HEK293 (cell line): Measurements from ENCODE around the gene RPP30.
A peak's percentile ranks its signal among the peaks of the same experiment; 100 is the strongest.

Experiments
- CTCF ChIA-PET: fragments of 350-600 bp; formaldehyde crosslinking; extraction: SDS; loops from one replicate; lab custom pipeline; 2021; ENCODE audit warnings: antibody characterized with exemption; lab: Yijun Ruan, JAX
- POLR2A ChIA-PET: fragments of 300-600 bp; formaldehyde crosslinking; extraction: SDS; loops from one replicate; lab custom pipeline; 2020; ENCODE audit warnings: antibody characterized with exemption, inconsistent platforms; lab: Yijun Ruan, JAX
- H3K27ac ChIP-seq: fragments of 200-500 bp; sonication (Bioruptor generic); 2 replicates; pipeline ENCODE4 v1.5.1; 2014; ENCODE audit warnings: low read depth, low read length, control low read depth, inconsistent platforms; ENCODE audit errors: extremely low read depth
- H3K36me3 ChIP-seq, 2 experiments: fragments of 200-500 bp in 1 of 2; sonication (Bioruptor generic) in 1 of 2; 1 replicate in 1 of 2; 2 replicates in 1 of 2; pipeline ENCODE4 v1.5.1; 2014 to 2017; ENCODE audit warnings: inconsistent platforms in 2 of 2, low read length in 2 of 2; ENCODE audit not compliant: control insufficient read depth in 2 of 2, insufficient read depth in 1 of 2
- H3K4me1 ChIP-seq: fragments of 200-500 bp; sonication (Bioruptor generic); 2 replicates; pipeline ENCODE4 v1.5.1; 2014; ENCODE audit warnings: mild to moderate bottlenecking, low read length, inconsistent platforms; ENCODE audit not compliant: control insufficient read depth, insufficient read depth
- H3K4me3 ChIP-seq: 2 replicates; pipeline ENCODE4 v1.5.1; 2011; ENCODE audit warnings: low read depth, mild to moderate bottlenecking, control low read depth, low read length, moderate library complexity
- H3K9me3 ChIP-seq: fragments of 200-500 bp; sonication (Bioruptor generic); 2 replicates; pipeline ENCODE4 v1.5.1; 2014; ENCODE audit warnings: low read depth, low read length, inconsistent platforms; ENCODE audit not compliant: control insufficient read depth, insufficient read depth
- GLI4 ChIP-seq: fragments of 450-650 bp; formaldehyde crosslinking; IDR thresholded peaks from 2 replicates; pipeline ENCODE4 v1.5.1; 2016; ENCODE audit warnings: missing biosample characterization, missing genetic modification characterization
- GLIS1 ChIP-seq: fragments of 450-650 bp; formaldehyde crosslinking; IDR thresholded peaks from 2 replicates; pipeline ENCODE4 v1.5.1; 2016; ENCODE audit warnings: missing biosample characterization, missing genetic modification characterization
- GLIS2 ChIP-seq: fragments of 450-650 bp; formaldehyde crosslinking; IDR thresholded peaks from 2 replicates; pipeline ENCODE4 v1.5.1; 2016; ENCODE audit warnings: missing biosample characterization, missing genetic modification characterization
- KLF16 ChIP-seq: fragments of 450-650 bp; formaldehyde crosslinking; IDR thresholded peaks from 2 replicates; pipeline ENCODE4 v1.5.1; 2017; ENCODE audit warnings: missing biosample characterization, missing genetic modification characterization
- MYNN ChIP-seq: fragments of 450-650 bp; formaldehyde crosslinking; IDR thresholded peaks from 2 replicates; pipeline ENCODE4 v1.5.1; 2016; ENCODE audit warnings: missing biosample characterization, missing genetic modification characterization, borderline replicate concordance
- RBAK ChIP-seq: fragments of 450-650 bp; formaldehyde crosslinking; IDR thresholded peaks from 2 replicates; pipeline ENCODE4 v1.5.1; 2016; ENCODE audit warnings: missing biosample characterization, missing genetic modification characterization
- REPIN1 ChIP-seq: fragments of 450-650 bp; formaldehyde crosslinking; IDR thresholded peaks from 2 replicates; pipeline ENCODE4 v1.5.1; 2017; ENCODE audit warnings: missing biosample characterization, missing genetic modification characterization, low read depth
- ZBTB8A ChIP-seq: fragments of 450-650 bp; formaldehyde crosslinking; IDR thresholded peaks from 2 replicates; pipeline ENCODE4 v1.5.1; 2016; ENCODE audit warnings: missing biosample characterization, missing genetic modification characterization
- ZNF132 ChIP-seq: fragments of 450-650 bp; formaldehyde crosslinking; IDR thresholded peaks from 2 replicates; pipeline ENCODE4 v1.5.1; 2017; ENCODE audit warnings: missing biosample characterization, missing genetic modification characterization, borderline replicate concordance
- ZNF354C ChIP-seq: fragments of 450-650 bp; formaldehyde crosslinking; IDR thresholded peaks from 2 replicates; pipeline ENCODE4 v1.5.1; 2016; ENCODE audit warnings: missing biosample characterization, missing genetic modification characterization, low read depth, borderline replicate concordance
- ZNF433 ChIP-seq: fragments of 450-650 bp; formaldehyde crosslinking; IDR thresholded peaks from 2 replicates; pipeline ENCODE4 v1.5.1; 2016; ENCODE audit warnings: missing biosample characterization, missing genetic modification characterization, low read depth
- ZNF521 ChIP-seq: fragments of 450-650 bp; formaldehyde crosslinking; IDR thresholded peaks from 2 replicates; pipeline ENCODE4 v1.5.1; 2017; ENCODE audit warnings: missing biosample characterization, mild to moderate bottlenecking, missing genetic modification characterization
- ZNF626 ChIP-seq: fragments of 450-650 bp; sonication (Bioruptor Pico); formaldehyde crosslinking; IDR thresholded peaks from 2 replicates; pipeline ENCODE4 v1.5.1; 2018; ENCODE audit warnings: missing biosample characterization, missing genetic modification characterization, inconsistent platforms
- ZNF658 ChIP-seq: fragments of 450-650 bp; formaldehyde crosslinking; IDR thresholded peaks from 2 replicates; pipeline ENCODE4; 2016; ENCODE audit warnings: missing biosample characterization, missing genetic modification characterization
- ZNF677 ChIP-seq: fragments of 450-650 bp; IDR thresholded peaks from 2 replicates; pipeline ENCODE4 v1.5.0; 2018; ENCODE audit warnings: missing biosample characterization, mild to moderate bottlenecking, missing genetic modification characterization, moderate library complexity
- ZNF830 ChIP-seq: fragments of 450-650 bp; IDR thresholded peaks from 2 replicates; pipeline ENCODE4 v1.5.0; 2018; ENCODE audit warnings: missing biosample characterization, missing genetic modification characterization, low read depth, mild to moderate bottlenecking, moderate library complexity
- ZXDB ChIP-seq: fragments of 450-650 bp; formaldehyde crosslinking; IDR thresholded peaks from 2 replicates; pipeline ENCODE4 v1.5.1; 2016; ENCODE audit warnings: missing biosample characterization, missing genetic modification characterization
- TF ChIP-seq, protein P1 (sequence below): fragments of 450-650 bp; formaldehyde crosslinking; conservative IDR thresholded peaks from 2 replicates; pipeline ENCODE4 v1.5.1; 2016; ENCODE audit warnings: low read depth, missing biosample characterization, missing genetic modification characterization
- TF ChIP-seq, protein P2 (sequence below): fragments of 450-650 bp; formaldehyde crosslinking; IDR thresholded peaks from 2 replicates; pipeline ENCODE4 v1.5.1; 2016; ENCODE audit warnings: missing biosample characterization, missing genetic modification characterization
- TF ChIP-seq, protein P3 (sequence below): fragments of 450-650 bp; formaldehyde crosslinking; conservative IDR thresholded peaks from 2 replicates; pipeline ENCODE4 v1.5.1; 2016; ENCODE audit warnings: low read depth, missing biosample characterization, missing genetic modification characterization

Gene RPP30

DNA sequence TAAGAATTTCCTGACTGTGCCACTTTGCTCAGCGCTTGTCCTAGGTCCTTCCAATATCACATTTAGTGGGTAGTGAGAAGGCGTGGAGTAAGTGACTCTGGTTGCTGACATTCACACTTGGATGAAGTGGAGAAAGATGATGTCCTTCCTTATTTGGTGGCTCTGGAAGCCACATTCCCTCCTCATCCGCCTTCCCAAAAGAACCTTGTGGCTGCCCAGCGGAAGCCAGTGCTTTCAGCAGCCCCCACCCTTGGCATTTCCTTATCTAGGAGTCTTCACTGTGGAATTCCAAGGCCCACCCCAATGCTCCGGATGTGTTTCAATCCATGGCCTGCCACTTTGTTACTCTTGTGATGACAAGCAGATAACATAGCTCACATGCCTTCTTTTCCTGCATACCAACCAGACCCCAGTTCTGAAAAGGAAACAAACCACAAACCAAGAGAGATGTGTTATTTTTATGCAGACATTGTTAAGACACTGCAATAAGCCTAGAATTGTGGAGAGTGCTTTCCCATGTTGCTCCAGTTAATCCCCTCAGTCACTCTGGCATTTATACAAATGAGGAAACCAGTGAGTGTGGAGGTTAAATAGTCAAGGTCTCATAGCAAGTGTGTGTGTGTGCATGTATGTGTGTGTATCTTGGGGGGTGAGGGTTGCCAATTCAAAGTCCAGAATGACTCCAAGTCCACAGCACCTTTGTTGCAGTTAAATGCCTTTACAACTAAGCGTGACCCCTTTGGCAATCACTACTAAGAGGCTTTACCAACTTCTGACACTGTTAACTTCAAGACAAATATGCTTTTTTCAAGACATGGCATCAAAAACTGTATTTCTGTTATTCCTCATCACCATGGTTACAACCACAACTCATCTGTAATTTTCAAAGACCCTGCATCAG lies 59.4 kb downstream of the RPP30 start:
- Histone ChIP-seq H3K9me3 (no peaks in the 10 kb centered on the region), H3K4me3 (no peak overlapping the region), H3K36me3 (no peaks in the 10 kb centered on the region), H3K27ac (no peak overlapping the region), H3K4me1 (0 out of 2 replicates have a peak, but pooled peaks cover 3% of the 10 kb centered on the region)
- POLR2A ChIA-PET, result interaction anchor here (1.4 to 2.9 kb wide), 3 partner anchors 10 to 78 kb away, joined by 3 to 29 read pairs (median 10); partner anchors contain the start of gene ANKRD1
- TF ChIP-seq ZBTB8A (tag by site-specific recombination), result no peak
- no peak for TF ChIP-seq ZNF830
- TF ChIP-seq ZNF354C, result no peak
- TF ChIP-seq, protein P1, sequence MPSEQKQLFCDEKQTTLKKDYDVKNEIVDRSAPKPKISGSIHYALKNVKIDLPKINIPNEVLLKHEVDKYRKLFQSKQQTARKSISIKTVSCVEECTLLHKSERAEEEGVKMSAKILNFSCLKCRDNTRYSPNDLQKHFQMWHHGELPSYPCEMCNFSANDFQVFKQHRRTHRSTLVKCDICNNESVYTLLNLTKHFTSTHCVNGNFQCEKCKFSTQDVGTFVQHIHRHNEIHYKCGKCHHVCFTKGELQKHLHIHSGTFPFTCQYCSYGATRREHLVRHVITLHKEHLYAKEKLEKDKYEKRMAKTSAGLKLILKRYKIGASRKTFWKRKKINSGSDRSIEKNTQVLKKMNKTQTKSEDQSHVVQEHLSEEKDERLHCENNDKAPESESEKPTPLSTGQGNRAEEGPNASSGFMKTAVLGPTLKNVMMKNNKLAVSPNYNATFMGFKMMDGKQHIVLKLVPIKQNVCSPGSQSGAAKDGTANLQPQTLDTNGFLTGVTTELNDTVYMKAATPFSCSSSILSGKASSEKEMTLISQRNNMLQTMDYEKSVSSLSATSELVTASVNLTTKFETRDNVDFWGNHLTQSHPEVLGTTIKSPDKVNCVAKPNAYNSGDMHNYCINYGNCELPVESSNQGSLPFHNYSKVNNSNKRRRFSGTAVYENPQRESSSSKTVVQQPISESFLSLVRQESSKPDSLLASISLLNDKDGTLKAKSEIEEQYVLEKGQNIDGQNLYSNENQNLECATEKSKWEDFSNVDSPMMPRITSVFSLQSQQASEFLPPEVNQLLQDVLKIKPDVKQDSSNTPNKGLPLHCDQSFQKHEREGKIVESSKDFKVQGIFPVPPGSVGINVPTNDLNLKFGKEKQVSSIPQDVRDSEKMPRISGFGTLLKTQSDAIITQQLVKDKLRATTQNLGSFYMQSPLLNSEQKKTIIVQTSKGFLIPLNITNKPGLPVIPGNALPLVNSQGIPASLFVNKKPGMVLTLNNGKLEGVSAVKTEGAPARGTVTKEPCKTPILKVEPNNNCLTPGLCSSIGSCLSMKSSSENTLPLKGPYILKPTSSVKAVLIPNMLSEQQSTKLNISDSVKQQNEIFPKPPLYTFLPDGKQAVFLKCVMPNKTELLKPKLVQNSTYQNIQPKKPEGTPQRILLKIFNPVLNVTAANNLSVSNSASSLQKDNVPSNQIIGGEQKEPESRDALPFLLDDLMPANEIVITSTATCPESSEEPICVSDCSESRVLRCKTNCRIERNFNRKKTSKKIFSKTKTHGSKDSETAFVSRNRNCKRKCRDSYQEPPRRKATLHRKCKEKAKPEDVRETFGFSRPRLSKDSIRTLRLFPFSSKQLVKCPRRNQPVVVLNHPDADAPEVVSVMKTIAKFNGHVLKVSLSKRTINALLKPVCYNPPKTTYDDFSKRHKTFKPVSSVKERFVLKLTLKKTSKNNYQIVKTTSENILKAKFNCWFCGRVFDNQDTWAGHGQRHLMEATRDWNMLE (tag by site-specific recombination), result peak; percentile 62
- TF ChIP-seq GLIS1 (tag by site-specific recombination), result peak; percentile 24; the same call in 1 of the 2 replicates
- CTCF ChIA-PET, result interaction anchor here (1.1 to 1.9 kb wide), 2 partner anchors 11 to 320 kb away, joined by 5 to 6 read pairs; partner anchors contain the start of gene ANKRD1

DNA sequence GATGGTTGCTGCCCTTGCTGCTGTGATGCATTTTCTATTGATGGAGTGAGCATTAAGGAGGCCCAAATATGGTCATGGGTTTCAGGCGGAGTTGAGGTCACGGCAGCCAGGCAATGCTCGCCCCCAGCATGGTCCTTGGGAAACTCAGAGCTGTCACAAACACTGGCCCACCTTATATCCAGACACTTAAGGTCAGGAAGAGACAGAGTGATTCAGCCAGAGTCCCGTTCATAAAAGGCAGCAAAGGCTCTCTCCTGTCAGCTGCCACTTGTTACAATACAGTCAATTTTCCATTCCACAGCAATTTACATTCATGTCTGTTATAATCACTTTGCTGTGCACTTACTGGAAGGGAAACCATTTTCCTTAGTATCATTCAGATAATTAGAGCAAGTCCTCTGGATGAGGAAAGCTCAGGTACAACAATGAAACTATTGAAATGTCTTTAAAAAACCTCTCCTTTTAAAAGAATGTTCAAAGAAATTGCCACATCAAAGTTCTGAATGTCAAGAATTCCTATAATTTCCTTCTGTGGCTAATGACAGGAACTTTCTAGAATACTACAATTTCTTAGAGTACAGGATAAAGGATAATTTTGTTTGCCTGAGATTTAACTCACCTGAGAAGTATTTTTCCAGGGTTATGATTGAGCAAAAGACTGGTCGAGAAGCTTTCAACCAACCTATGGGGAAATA lies 64.0 kb downstream of the RPP30 start:
- ChIA-PET CTCF (interaction anchor here (0.7 kb wide), 2 partner anchors 9 to 321 kb away, joined by 3 to 4 read pairs; no protein-coding TSS in a partner anchor), POLR2A (interaction anchor here (1.5 kb wide), 1 partner anchor 15 kb away, joined by 4 read pairs; the partner anchor contains the start of gene ANKRD1)
- Histone ChIP-seq H3K36me3 (no peaks in the 10 kb centered on the region), H3K27ac (no peak overlapping the region), H3K4me3 (no peak overlapping the region), H3K9me3 (no peaks in the 10 kb centered on the region), H3K4me1 (0 out of 2 replicates have a peak, but pooled peaks cover under 1% of the 10 kb centered on the region)
- TF ChIP-seq ZXDB (tag by site-specific recombination) (no peak), ZNF658 (tag by site-specific recombination) (no peak), ZNF132 (tag by site-specific recombination) (no peak), ZNF521 (no peak), ZNF433 (tag by site-specific recombination) (no peak), GLI4 (tag by site-specific recombination) (no peak), MYNN (tag by site-specific recombination) (no peak), REPIN1 (tag by site-specific recombination) (no peak), ZNF626 (no peak), RBAK (tag by site-specific recombination) (no peak), ZNF677 (tag by site-specific recombination) (no peak), KLF16 (tag by site-specific recombination) (no peak), GLIS2 (tag by site-specific recombination) (no peak)
- TF ChIP-seq, protein P2, sequence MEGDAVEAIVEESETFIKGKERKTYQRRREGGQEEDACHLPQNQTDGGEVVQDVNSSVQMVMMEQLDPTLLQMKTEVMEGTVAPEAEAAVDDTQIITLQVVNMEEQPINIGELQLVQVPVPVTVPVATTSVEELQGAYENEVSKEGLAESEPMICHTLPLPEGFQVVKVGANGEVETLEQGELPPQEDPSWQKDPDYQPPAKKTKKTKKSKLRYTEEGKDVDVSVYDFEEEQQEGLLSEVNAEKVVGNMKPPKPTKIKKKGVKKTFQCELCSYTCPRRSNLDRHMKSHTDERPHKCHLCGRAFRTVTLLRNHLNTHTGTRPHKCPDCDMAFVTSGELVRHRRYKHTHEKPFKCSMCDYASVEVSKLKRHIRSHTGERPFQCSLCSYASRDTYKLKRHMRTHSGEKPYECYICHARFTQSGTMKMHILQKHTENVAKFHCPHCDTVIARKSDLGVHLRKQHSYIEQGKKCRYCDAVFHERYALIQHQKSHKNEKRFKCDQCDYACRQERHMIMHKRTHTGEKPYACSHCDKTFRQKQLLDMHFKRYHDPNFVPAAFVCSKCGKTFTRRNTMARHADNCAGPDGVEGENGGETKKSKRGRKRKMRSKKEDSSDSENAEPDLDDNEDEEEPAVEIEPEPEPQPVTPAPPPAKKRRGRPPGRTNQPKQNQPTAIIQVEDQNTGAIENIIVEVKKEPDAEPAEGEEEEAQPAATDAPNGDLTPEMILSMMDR (tag by site-specific recombination), result no peak
- TF ChIP-seq, protein P3, sequence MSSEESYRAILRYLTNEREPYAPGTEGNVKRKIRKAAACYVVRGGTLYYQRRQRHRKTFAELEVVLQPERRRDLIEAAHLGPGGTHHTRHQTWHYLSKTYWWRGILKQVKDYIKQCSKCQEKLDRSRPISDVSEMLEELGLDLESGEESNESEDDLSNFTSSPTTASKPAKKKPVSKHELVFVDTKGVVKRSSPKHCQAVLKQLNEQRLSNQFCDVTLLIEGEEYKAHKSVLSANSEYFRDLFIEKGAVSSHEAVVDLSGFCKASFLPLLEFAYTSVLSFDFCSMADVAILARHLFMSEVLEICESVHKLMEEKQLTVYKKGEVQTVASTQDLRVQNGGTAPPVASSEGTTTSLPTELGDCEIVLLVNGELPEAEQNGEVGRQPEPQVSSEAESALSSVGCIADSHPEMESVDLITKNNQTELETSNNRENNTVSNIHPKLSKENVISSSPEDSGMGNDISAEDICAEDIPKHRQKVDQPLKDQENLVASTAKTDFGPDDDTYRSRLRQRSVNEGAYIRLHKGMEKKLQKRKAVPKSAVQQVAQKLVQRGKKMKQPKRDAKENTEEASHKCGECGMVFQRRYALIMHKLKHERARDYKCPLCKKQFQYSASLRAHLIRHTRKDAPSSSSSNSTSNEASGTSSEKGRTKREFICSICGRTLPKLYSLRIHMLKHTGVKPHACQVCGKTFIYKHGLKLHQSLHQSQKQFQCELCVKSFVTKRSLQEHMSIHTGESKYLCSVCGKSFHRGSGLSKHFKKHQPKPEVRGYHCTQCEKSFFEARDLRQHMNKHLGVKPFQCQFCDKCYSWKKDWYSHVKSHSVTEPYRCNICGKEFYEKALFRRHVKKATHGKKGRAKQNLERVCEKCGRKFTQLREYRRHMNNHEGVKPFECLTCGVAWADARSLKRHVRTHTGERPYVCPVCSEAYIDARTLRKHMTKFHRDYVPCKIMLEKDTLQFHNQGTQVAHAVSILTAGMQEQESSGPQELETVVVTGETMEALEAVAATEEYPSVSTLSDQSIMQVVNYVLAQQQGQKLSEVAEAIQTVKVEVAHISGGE (tag by site-specific recombination), result no peak
